ENCODE data around the gene CTSZ. TPM values are rescaled to one million over a fixed set of nuclear protein-coding genes. Genes with fewer than 3 reads are reported as not detected.
"Not testable (repeated sequence)": the region's sequence is repeated elsewhere in the genome, so short reads cannot be mapped to it uniquely, and the experiment has no call there.

The CTSZ gene
- polyA plus RNA-seq, 1 experiment = 141 TPM

- Histone ChIP-seq H3K4me3 (ENCODE audit: low read depth, low read length) (no peak overlapping the region), H3K9me3 (ENCODE audit: control insufficient read depth, insufficient read depth, low read length) (no peaks in the 10 kb centered on the region), H3K27me3 (ENCODE audit: control insufficient read depth, insufficient read depth, low read length) (no peaks in the 10 kb centered on the region), H3K27ac (ENCODE audit: low read depth, low read length) (no peak overlapping the region)
- CTCF ChIA-PET = no interaction called here
- no peak for DNase-seq (ENCODE audit: low read depth, low spot score)
- POLR2A ChIA-PET = interaction anchor here (0.7 kb wide), 1 partner anchor 46 kb away, joined by 3 read pairs; the partner anchor contains the start of gene ATP5F1E
- TF ChIP-seq CTCF (IDR thresholded peaks at IDR 0.05; ENCODE audit: low read depth, low read length) = no peak
These were observed 20.6 kb downstream of the CTSZ start for GRCh38 chr20:58986286-58986967.

GRCh38 chr20:58985656-58986055 lies 21.4 kb downstream of the CTSZ start:
- Histone ChIP-seq H3K9me3 (ENCODE audit: control insufficient read depth, insufficient read depth, low read length) (no peaks in the 10 kb centered on the region), H3K27ac (ENCODE audit: low read depth, low read length) (no peak overlapping the region), H3K27me3 (ENCODE audit: control insufficient read depth, insufficient read depth, low read length) (no peaks in the 10 kb centered on the region), H3K4me3 (ENCODE audit: low read depth, low read length) (no peak overlapping the region)
- POLR2A ChIA-PET = no interaction called here
- no peak for TF ChIP-seq CTCF (IDR thresholded peaks at IDR 0.05; ENCODE audit: low read depth, low read length)
- DNase-seq (ENCODE audit: low read depth, low spot score) = no peak
- CTCF ChIA-PET = no interaction called here

- DNase-seq (ENCODE audit: low read depth, low spot score) = no peak
- no peaks in the 10 kb centered on the region for H3K27me3 ChIP-seq (ENCODE audit: control insufficient read depth, insufficient read depth, low read length)
- ChIA-PET CTCF (no interaction called here), POLR2A (no interaction called here)
- H3K9me3 ChIP-seq (ENCODE audit: control insufficient read depth, insufficient read depth, low read length) = no peaks in the 10 kb centered on the region
- H3K4me3 ChIP-seq (ENCODE audit: low read depth, low read length) = no peak overlapping the region
- no peak for TF ChIP-seq CTCF (IDR thresholded peaks at IDR 0.05; ENCODE audit: low read depth, low read length)
- H3K27ac ChIP-seq (ENCODE audit: low read depth, low read length) = no peak overlapping the region
These were observed 22.4 kb downstream of the CTSZ start for GRCh38 chr20:58984691-58985090.

GRCh38 chr20:58983115-58983468 lies 24.0 kb downstream of the CTSZ start:
- H3K4me3 ChIP-seq (ENCODE audit: low read depth, low read length); DNase-seq (ENCODE audit: low read depth, low spot score); H3K9me3 ChIP-seq (ENCODE audit: control insufficient read depth, insufficient read depth, low read length); H3K27ac ChIP-seq (ENCODE audit: low read depth, low read length); POLR2A ChIA-PET; H3K27me3 ChIP-seq (ENCODE audit: control insufficient read depth, insufficient read depth, low read length): not testable (repeated sequence)
- CTCF ChIA-PET = interaction anchor here (1.9 kb wide), 1 partner anchor 113 kb away, joined by 5 read pairs; no protein-coding TSS in a partner anchor

- TF ChIP-seq CTCF (IDR thresholded peaks at IDR 0.05; ENCODE audit: low read depth, low read length) = no peak
- Histone ChIP-seq H3K9me3 (ENCODE audit: control insufficient read depth, insufficient read depth, low read length) (no peaks in the 10 kb centered on the region), H3K27me3 (ENCODE audit: control insufficient read depth, insufficient read depth, low read length) (peaks cover 3% of the 10 kb centered on the region), H3K27ac (ENCODE audit: low read depth, low read length) (no peak overlapping the region), H3K4me3 (ENCODE audit: low read depth, low read length) (peak overlapping the region; percentile 84)
- POLR2A ChIA-PET = interaction anchor here (1.1 kb wide), 1 partner anchor 50 kb away, joined by 6 read pairs; the partner anchor contains the start of gene ATP5F1E
- DNase-seq (ENCODE audit: low read depth, low spot score) = no peak
- CTCF ChIA-PET = interaction anchor here (0.5 to 1.9 kb wide), 2 partner anchors 112 to 1623 kb away, joined by 3 to 5 read pairs; no protein-coding TSS in a partner anchor
These were observed 24.5 kb downstream of the CTSZ start for GRCh38 chr20:58982406-58983114.

Data from AG04450 (cell line).